Fibroblast of villous mesenchyme (primary cell): ENCODE results near the gene BAIAP2. TPM values are rescaled to one million over a fixed set of nuclear protein-coding genes. Genes with fewer than 3 reads are reported as not detected.

Experiments used
- DNase-seq: peaks from one replicate; pipeline ENCODE4 v3.0.0-alpha.2; 2010; ENCODE audit warnings: low read depth
- H3K4me3 ChIP-seq: 2 replicates; pipeline ENCODE4 v1.5.1; 2011; ENCODE audit warnings: low read depth, mild to moderate bottlenecking, low read length
- total RNA-seq: library from RNA; depleted of rRNA; stranded (reverse); fragments of >200 nt; gene quantifications from 2 replicates; pipeline ENCODE4 v1.2.3, GENCODE V29; 2012
- TF ChIP-seq, protein P1 (sequence below): IDR thresholded peaks from 2 replicates; pipeline ENCODE4 v1.5.1; 2012; ENCODE audit warnings: low read depth, mild to moderate bottlenecking, low read length; ENCODE audit not compliant: insufficient read depth

Gene BAIAP2
- total RNA-seq, 1 donor: 25.0 TPM

- H3K4me3 ChIP-seq: no peak overlapping the region
- no peak for DNase-seq
- TF ChIP-seq, protein P1, sequence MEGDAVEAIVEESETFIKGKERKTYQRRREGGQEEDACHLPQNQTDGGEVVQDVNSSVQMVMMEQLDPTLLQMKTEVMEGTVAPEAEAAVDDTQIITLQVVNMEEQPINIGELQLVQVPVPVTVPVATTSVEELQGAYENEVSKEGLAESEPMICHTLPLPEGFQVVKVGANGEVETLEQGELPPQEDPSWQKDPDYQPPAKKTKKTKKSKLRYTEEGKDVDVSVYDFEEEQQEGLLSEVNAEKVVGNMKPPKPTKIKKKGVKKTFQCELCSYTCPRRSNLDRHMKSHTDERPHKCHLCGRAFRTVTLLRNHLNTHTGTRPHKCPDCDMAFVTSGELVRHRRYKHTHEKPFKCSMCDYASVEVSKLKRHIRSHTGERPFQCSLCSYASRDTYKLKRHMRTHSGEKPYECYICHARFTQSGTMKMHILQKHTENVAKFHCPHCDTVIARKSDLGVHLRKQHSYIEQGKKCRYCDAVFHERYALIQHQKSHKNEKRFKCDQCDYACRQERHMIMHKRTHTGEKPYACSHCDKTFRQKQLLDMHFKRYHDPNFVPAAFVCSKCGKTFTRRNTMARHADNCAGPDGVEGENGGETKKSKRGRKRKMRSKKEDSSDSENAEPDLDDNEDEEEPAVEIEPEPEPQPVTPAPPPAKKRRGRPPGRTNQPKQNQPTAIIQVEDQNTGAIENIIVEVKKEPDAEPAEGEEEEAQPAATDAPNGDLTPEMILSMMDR: no peak
Measured at GRCh38 chr17:81099888-81100287, 64.9 kb downstream of the BAIAP2 start.

DNA sequence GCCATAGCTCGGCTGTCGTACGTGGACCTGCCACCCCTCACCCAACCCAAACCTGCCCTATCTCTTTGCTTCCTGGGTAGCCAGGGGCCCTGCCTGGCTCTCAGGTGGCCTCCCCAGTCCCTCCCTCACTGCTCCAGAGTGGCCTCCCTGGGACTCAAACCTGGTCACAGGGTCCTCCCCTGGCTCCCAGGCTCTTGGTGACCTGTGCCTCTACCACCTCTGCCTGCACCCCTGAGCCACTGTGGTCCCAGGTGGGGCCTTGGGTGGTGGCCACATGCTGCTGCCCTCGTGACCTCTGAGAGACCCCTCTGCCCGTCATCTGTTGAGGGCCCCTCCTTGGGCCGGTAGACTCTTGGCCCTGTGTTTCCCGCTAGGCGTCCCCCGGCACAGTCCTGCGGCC lies 65.7 kb downstream of the BAIAP2 start:
- TF ChIP-seq, protein P1: no peak
- no peak overlapping the region for H3K4me3 ChIP-seq
- no peak for DNase-seq

DNA sequence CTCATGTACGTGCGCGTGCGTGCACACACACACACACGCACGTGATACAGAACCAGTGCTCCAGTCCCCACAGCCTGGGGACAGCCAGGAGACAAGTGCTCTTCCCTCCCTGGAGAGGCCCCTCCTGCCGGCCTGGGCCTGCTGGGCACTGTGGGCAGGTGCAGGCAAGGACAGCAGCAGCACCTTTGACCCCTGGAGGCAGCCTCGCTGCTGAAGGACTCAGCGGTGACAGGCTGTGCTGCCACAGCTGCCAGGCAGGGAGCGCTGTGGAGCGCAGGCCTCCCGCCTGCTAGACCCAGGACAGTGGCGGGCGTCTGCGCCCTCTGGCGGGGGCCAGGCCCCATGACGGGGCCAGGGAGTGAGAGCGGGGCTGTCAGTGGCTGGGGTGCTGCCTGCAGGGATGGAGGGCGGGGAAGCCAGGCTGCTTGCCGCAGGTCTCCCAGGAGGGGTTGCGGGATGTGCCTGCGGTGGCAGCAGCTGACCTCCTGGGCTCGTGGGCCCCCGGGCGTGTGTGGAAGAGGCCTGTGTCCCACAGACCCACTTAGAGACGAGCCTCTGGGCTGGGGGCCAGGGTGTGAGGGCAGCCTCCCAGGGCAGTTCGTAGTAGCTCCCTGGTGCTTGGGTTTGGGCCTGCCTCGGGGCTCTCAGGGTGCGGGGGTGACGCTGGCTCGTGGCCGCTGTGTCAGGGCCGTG lies 66.8 kb downstream of the BAIAP2 start:
- no peak overlapping the region for H3K4me3 ChIP-seq
- TF ChIP-seq, protein P1: peak; percentile 100
- peak; percentile 73 for DNase-seq

- TF ChIP-seq, protein P1: no peak
- H3K4me3 ChIP-seq: no peak overlapping the region
- DNase-seq: no peak
Measured at GRCh38 chr17:81102352-81102751, 67.4 kb downstream of the BAIAP2 start.

GRCh38 chr17:81102869-81103268 lies 67.9 kb downstream of the BAIAP2 start:
- TF ChIP-seq, protein P1: no peak
- DNase-seq: no peak

GRCh38 chr17:81103379-81103778 lies 68.4 kb downstream of the BAIAP2 start:
- TF ChIP-seq, protein P1: no peak
- no peak for DNase-seq
- no peak overlapping the region for H3K4me3 ChIP-seq

More at GRCh38 chr17:81102869-81103268, 67.9 kb downstream of the BAIAP2 start:
- H3K4me3 ChIP-seq: no peak overlapping the region

DNA sequence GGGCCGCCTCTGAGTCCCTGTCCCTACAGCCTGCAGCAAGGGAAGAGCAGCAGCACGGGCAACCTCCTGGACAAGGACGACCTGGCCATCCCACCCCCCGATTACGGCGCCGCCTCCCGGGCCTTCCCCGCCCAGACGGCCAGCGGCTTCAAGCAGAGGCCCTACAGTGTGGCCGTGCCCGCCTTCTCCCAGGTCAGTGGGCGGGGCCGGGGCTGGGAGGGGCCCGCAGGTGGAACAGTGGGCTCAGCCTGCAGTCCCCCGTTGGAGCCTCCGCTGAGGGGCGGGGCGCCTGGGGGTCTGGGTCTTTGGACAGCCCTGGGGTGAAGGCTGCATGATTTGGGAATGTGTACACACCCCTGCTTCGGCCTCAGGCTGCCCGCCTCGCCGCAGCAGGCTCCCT lies 71.8 kb downstream of the BAIAP2 start:
- no peak overlapping the region for H3K4me3 ChIP-seq
- no peak for DNase-seq
- TF ChIP-seq, protein P1: no peak
